Fibroblast of mammary gland (primary cell): ENCODE measurements around the gene TNIP2.
A peak's percentile ranks its signal among the peaks of the same experiment; 100 is the strongest.

Source experiments
- DNase-seq: peaks from one replicate; pipeline ENCODE4 v3.0.0-alpha.2; 2010; ENCODE audit warnings: low read depth
- H3K4me3 ChIP-seq: 2 replicates; pipeline ENCODE4 v1.5.1; 2011; ENCODE audit warnings: low read depth, mild to moderate bottlenecking, low read length, moderate library complexity; ENCODE audit not compliant: control insufficient read depth
- CTCF ChIP-seq: conservative IDR thresholded peaks from 2 replicates; pipeline ENCODE4 v1.5.1; 2011; ENCODE audit warnings: low read depth, low read length, inconsistent platforms; ENCODE audit not compliant: control insufficient read depth, insufficient read depth

Gene TNIP2

GRCh38 chr4:2755821-2756690 lies at the start of gene TNIP2:
Gene TNIP2 (minus strand): TSS chr4:2756336. CDS start chr4:2756289, 47 bp downstream.
- H3K4me3 ChIP-seq = peak within 1 kb of the TSS; percentile 82
- DNase-seq = peak; percentile 73
- no peak for TF ChIP-seq CTCF

GRCh38 chr4:2804973-2805501 lies 48.9 kb upstream of the TNIP2 start:
- no peak for DNase-seq
- TF ChIP-seq CTCF = no peak
- no peak overlapping the region for H3K4me3 ChIP-seq

GRCh38 chr4:2804449-2804972 lies 48.4 kb upstream of the TNIP2 start:
- no peak for DNase-seq
- no peak overlapping the region for H3K4me3 ChIP-seq
- no peak for TF ChIP-seq CTCF

- no peak for DNase-seq
These were observed 47.7 kb upstream of the TNIP2 start for GRCh38 chr4:2803624-2804448.

GRCh38 chr4:2802618-2803531 lies 46.7 kb upstream of the TNIP2 start:
- TF ChIP-seq CTCF = no peak
- no peak for DNase-seq
- H3K4me3 ChIP-seq = no peak overlapping the region

More at GRCh38 chr4:2803624-2804448, 47.7 kb upstream of the TNIP2 start:
- no peak overlapping the region for H3K4me3 ChIP-seq
- TF ChIP-seq CTCF = no peak
